NCI-H524 treated with DMSO at 0.1 percent for 48 hours (cell line): Measurements from ENCODE around the gene OR5A2.
"Not testable (repeated sequence)": the region's sequence is repeated elsewhere in the genome, so short reads cannot be mapped to it uniquely, and the experiment has no call there.

Source experiments
- DNase-seq: peaks from one replicate; lab custom pipeline; 2025; lab: John Stamatoyannopoulos, UW

The OR5A2 gene

DNA sequence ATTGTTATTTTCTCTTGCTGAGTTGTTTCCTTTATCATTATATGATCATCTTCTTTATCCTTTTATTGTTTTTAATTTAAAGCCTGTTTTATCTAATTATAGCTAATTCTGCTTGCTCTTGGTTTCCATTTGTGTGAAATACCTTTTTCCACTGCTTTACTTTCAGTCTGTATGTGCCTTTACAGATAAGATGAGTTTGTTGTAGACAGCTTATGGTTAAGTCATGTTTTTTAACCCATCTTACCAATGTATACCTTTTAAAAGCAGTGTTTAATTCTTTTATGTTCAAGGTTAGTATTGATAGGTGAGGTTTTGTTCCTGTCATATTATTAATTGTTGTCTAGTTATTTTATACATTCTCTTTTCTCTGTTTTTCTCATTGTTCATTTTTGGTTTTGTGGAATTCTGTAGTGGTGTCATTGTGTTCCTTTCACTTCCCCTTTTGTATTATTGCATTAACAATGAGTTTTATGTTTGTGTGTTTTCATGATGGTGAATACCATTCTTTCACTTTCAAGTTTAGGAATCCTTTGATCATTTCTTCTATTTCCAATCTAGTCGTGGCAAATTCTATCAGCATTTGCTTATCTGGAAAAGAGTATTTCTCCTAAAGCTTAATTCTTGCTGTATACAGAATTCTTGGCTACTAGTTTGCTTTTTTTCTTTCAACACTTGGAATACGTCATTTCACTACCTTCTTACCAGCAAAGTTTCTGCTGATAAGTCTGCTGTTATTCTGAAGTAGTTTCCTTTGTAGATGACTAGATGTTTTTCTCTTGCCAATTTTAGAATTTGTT is 45.8 kb downstream of the OR5A2 start:
- no peak for DNase-seq

DNA sequence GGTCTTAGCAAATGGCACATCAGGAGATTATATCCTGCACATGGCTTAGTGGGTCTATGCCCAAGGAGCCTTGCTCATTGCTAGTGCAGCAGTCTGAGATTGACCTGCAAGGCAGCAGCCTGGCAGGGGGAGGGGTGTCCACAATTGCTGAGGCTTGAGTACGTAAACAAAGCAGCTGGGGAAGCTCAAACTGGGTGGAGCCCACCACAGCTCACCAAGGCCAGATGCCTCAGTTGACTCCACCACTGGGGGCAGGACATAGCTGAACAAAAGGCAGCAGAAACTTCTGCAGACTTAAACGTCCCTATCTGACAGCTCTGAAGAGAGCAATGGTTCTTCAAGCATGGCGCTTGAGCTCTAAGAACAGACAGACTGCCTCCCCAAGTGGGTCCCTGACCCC is 53.9 kb downstream of the OR5A2 start:
- not testable (repeated sequence) for DNase-seq

DNA sequence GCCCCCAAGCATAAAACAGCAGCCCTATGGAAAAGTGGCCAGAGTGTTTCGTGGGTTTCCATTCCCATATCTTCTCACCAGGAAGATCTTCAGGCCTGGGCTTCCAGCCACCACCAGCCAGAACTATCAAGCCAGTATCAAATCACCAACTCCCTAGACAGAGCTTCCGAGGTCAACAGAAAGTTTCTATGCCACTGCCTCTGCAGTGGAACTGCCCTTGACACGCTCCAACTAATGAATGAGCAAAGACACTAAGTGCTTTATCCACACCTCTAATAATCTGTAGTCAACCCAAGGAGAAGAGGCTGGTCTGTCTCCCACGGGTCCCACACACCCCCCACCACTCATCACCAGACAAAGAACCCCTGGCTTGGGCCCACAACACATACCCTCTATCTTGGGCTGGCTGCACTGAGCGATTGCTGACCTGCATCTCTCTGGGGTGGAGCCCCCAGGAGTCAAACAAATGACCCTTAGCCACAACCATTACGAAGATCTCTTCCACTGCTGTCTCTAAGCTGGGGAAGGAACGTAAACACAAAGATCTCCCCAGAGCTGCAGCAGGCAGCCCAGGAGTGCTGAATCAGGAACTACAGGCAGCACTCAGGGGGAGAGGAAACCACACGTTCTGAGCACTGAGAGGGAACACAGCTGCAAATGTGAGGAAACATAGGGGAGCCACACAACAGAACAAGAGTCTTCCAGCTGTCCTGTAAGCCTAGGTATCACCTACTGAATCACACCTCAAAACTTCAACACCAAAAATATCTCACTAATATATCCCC is 57.8 kb downstream of the OR5A2 start:
- no peak for DNase-seq
